Measurements from ENCODE around the gene RABGGTA. TPM values are rescaled to one million over a fixed set of nuclear protein-coding genes. Genes with fewer than 3 reads are reported as not detected.

Gene RABGGTA, protein sequence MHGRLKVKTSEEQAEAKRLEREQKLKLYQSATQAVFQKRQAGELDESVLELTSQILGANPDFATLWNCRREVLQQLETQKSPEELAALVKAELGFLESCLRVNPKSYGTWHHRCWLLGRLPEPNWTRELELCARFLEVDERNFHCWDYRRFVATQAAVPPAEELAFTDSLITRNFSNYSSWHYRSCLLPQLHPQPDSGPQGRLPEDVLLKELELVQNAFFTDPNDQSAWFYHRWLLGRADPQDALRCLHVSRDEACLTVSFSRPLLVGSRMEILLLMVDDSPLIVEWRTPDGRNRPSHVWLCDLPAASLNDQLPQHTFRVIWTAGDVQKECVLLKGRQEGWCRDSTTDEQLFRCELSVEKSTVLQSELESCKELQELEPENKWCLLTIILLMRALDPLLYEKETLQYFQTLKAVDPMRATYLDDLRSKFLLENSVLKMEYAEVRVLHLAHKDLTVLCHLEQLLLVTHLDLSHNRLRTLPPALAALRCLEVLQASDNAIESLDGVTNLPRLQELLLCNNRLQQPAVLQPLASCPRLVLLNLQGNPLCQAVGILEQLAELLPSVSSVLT
- 10 to 100 TPM; 38.5 to 41.0 TPM for total RNA-seq

DNA sequence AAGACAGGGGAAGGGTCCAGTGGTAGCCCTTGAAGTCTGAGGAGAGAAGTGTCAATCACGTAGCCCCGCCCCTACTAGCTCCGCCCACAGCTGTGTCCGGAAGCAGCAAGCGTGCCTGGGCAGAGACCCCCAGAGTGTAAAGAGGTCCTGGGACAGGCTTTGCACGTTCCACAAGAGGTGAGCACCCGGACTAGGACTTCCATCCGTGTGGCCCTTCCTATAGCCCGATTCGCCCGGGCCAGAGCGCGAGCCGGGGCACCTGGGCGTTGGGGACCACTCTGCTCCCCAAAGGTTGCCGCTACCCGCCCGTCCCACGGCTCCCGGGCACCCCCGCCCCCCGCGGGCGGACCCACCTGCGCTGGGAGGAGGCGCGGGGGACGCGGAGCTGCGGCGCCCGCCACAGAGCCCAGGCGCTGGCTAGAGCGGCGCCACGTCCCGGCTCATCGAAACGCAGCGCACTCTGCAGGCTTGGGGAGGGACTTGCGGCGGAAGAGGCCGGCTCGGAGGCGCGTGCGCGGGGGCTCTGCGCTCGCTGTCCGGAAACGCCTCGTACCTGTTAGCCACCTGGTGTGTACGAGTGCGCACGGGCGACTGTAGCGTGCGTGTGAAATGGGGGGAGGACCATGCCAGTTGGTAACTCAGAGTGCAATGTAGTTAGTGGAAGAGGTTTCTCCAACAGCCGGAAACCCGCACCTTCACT lies at the start of gene RABGGTA:
Gene RABGGTA (minus strand): TSS at position 464 of the 700 bp plus-strand sequence. CDS start 482 bp downstream, outside the sequence.

DNA sequence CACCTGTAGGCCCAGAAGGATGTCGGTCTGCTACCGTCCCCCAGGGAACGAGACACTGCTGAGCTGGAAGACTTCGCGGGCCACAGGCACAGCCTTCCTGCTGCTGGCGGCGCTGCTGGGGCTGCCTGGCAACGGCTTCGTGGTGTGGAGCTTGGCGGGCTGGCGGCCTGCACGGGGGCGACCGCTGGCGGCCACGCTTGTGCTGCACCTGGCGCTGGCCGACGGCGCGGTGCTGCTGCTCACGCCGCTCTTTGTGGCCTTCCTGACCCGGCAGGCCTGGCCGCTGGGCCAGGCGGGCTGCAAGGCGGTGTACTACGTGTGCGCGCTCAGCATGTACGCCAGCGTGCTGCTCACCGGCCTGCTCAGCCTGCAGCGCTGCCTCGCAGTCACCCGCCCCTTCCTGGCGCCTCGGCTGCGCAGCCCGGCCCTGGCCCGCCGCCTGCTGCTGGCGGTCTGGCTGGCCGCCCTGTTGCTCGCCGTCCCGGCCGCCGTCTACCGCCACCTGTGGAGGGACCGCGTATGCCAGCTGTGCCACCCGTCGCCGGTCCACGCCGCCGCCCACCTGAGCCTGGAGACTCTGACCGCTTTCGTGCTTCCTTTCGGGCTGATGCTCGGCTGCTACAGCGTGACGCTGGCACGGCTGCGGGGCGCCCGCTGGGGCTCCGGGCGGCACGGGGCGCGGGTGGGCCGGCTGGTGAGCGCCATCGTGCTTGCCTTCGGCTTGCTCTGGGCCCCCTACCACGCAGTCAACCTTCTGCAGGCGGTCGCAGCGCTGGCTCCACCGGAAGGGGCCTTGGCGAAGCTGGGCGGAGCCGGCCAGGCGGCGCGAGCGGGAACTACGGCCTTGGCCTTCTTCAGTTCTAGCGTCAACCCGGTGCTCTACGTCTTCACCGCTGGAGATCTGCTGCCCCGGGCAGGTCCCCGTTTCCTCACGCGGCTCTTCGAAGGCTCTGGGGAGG lies 39.5 kb upstream of the RABGGTA start, which contains the start of gene LTB4R:
Gene LTB4R (plus strand): TSS at position 857 of the 959 bp plus-strand sequence. CDS start 4,150 bp downstream, outside the sequence.

DNA sequence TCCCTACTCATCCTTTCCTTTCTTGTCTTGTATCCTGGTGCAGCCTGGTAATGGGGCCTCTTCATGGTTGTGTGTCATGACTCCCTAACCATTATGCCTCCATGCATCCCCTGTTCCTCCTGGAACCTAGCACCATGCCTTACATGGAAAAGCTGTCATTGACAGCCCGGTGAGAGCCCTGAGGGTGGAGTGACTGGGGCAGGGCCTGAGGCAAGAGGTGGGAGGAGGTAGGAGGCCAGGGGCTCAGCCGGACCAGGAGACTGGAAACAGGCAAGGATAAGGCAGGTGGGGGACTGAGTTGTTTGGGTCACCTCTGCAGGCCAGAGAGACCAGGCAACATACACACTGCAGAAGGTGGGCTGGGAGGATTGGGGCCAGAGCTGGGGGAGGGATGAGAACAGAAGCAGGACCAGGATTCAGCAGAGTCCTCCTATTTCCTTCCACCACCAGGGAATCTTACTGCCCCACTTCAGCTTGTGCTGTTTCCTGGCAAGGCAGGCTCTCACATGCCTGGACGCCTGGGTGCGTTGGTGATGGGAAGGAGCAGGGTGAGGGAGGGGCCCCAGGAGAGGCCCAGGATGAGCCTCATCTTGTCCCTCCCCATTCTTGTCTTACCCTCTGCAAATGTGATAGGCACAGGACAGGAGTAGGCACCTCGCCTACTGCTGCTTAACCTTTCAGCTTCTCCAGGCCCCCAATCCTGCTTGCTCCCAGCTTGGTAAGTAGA lies 38.3 kb upstream of the RABGGTA start, which contains the start of gene LTB4R2:
Gene LTB4R2 (plus strand): TSS at position 603 of the 727 bp plus-strand sequence. CDS start 525 bp downstream, outside the sequence.

DNA sequence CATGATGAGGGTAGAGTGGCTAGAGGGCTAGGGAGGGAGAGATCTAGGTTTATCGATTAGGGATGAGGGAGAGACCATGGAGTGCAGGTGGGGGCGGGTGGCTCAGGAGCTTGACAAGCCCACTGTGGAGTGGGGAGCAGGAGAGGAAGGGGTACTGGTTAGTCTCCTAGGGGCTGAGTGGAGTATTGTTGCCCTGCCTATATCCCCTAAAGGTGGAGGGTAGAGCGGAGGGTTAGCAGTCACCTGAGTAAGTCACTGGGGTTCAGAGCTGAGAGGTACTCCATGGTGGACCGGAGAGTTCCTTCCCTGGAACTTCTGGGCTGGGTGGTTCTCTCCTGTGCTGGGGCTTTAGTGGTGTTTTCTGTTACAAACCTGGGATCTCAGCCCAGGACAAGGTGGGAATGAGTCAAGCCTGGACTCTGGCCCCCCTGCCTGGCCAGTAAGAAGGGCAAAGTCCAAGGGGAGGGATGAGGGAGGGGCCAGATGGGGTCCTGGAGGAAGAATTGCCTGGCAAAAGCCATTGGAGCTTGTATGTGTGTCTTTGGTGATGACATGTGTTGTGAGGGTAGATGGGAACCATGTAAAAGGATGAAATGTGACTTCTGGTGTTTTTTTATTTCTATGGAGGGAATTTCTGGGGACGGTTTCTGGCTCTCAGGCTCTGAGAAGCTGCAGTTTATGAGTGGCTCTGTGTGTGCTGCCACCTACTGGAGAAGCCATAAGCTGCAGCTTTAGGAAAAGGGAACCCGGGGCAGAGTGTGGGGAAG lies 36.4 kb upstream of the RABGGTA start, which contains the start of gene CIDEB:
Gene CIDEB (minus strand): TSS at position 403 of the 767 bp plus-strand sequence. CDS start 119 bp downstream, at position 284.

DNA sequence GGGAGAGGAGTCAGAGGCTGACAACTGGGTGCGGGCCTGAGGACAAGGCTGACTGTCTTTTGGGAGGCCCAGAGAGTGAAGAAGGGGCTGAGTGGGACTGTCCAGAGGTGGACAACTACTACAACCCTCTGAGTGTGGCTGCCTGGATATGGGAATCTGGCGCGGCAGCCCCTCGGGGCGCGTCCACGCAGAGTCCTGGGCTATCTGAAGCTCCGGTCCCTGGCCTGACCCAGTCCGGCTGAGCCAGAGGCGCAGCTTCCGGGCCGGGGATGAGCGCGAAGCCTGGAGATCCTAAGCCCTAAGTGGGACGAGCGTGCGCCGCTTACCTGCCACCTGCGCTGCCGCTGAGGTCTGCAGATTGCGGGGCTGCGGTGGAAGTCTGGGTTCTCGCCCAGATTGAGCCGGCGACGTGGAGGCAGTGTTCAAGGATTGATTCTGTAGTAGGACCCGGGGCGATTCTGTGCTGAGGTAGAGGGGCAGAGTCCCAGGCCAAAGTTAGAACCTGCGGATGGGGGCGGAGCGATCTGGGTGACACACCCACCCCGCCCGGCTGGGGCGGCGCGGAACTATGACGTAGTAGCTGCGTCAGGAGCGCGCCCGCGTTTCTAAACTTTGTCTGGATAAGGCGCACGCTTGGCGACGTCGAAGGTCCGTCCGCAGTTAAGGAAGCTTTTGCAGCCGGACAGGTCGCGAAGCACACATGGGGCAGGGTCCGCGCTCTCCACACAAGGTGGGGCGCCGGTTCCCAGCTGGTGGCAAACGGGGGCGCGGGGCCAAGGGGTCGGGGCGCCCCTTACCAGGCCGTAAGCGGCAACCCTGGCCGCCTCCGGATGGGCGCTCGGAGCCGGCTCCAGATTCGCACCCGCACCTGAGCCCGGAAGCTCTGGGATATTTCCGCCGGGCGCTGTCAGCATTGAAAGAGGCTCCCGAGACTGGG lies 28.1 kb upstream of the RABGGTA start, which contains the start of the genes DHRS1 and NOP9:
Gene DHRS1 (minus strand): TSS at position 526 of the 937 bp plus-strand sequence. CDS start 674 bp downstream, outside the sequence.
Gene NOP9 (plus strand): TSS at position 596 of the 937 bp plus-strand sequence. CDS start 105 bp downstream, at position 701.

DNA sequence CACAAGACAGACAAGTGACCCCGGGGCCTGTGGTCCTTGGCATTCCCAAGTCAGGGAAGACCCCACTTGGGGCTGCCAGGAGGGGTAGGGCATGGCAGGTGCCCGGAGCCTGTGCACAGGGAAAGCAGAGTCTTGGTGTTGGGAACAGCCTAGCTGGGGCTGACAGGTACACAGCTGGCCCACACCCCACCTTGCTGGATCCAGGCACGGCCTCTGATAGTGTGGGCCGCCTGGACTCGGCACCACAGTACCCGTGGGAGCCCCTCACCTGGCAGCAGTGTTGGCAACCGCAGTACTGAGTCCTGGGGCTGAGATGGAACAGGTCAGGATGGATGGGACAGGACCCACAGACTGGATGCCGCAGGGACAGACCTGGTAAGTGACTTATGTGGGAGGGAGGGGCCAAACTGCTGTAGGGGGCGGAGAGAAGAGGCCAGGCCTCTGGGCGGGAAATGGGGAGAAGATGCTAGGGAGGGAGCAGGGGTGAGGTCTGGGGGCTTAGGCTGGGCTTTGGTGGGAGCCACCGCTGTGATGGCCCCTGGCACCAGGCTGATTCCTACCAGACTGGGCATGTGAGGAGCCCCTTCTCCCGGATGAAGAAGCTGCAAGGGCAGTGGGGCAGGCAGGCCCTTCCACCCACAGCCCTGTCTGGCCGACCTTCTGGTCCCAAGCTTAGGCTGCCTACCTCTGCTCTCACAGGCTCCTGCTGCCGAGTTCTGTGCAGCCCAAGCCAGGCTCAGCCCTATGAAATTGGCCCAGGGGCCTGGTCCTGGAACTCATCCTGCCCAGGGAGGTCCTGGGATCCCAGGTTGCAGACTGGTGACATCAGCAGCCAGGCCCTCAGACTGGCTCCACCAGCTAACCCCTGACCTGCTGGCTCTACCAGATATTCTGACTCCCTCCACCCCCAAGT lies 8.3 kb downstream of the RABGGTA start, which contains the start of gene TGM1:
Gene TGM1 (minus strand): TSS at position 357 of the 913 bp plus-strand sequence. CDS start 825 bp downstream, outside the sequence.

DNA sequence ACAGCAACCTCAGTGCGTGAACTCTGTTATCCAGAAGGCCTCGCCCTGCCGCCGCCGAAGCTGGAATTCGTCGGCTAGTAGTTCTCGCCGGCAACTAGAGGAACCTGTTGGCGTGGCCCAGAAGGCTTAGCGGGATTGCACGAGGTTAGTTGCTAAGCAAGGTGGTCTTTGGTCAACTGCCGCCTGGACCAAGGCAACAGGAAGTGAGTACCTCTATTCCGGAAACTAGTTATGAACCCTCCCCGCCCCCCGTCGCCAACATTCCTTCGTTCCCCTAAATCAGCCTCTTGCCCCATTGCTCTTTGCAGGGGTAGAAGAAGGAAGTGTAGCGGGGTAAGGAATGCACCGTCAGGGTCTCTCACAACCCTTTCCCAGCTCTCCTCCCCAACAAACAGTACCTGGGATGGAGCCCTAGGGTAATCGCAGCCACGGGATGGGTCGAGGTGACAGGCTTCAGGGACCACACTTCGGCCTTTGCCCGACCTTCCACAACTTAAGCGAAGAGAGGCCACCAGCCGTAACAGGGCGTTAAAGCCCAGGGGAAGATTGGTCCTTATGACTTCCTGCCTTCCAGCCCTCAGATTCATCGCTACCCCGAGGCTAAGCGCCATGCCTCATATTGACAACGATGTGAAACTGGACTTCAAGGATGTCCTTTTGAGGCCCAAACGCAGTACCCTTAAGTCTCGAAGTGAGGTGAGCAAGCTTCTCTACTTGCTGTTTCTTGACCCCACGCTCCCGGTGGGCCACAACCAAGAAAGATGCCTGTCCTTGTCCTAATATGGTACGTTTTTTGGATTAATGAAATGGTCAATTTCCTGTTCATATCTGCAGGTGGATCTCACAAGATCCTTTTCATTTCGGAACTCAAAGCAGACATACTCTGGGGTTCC lies 38.5 kb downstream of the RABGGTA start, which contains the start of gene GMPR2:
Gene GMPR2 (plus strand): TSS at position 285 of the 893 bp plus-strand sequence. CDS start 325 bp downstream, at position 610.

DNA sequence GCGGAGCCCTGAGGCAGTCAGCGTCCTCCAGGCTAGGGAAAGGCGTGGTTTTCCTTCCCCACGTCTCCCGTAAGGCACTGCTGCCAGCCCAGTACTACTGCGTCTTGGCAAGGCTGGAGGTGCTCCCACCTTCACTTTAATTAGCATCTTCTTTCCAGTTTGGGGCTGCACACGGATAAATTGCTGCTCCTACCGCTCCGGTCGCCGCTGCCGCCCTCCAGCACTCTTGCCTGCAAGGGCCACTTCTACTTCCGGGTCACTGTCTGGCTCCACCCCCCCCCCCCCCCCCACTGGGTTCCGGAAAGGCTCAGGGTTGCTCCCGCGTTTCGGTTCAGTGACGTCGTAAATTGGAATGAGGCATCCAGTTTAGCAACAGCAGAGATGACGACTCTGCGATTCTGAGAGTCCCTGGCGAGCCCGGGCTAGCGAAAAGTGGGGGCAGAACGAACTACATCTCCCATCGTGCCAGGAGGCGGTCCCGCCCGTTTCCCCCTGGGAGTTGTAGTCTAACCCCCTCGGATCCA lies 39.2 kb downstream of the RABGGTA start, which contains the start of gene NEDD8:
Gene NEDD8 (minus strand): TSS at position 247 of the 524 bp plus-strand sequence. CDS start 100 bp downstream, at position 147.

Small RNA genes within 50 kb of the gene (small RNA-seq; reads per million reads assigned to genes)
- 0 to 0.13 reads per million in 2 donors for gene MDP1

Other genes starting within 250 kb of the RABGGTA start
- gene CARMIL3, start 219.6 kb downstream of the RABGGTA start, total RNA-seq = 1 to 10 TPM in 1 of 2 donors, under 1 TPM in 1; 1.00 to 1.7 TPM
- not detected for gene CPNE6, start 200.0 kb downstream of the RABGGTA start, total RNA-seq
- 10 to 100 TPM in 1 of 2 donors, 1 to 10 TPM in 1; 9.3 to 16.7 TPM for gene PCK2, start 177.3 kb downstream of the RABGGTA start, total RNA-seq
- 10 to 100 TPM; 74.3 to 83.3 TPM for gene DCAF11, start 156.8 kb downstream of the RABGGTA start, total RNA-seq
- 1 to 10 TPM; 1.7 to 2.0 TPM for gene NRL, start 156.6 kb downstream of the RABGGTA start, total RNA-seq
- gene FITM1, start 140.9 kb downstream of the RABGGTA start, total RNA-seq = under 1 TPM in 1 of 2 donors, not detected in 1; 0.34 TPM
- 100 to 1,000 TPM; 116 TPM for gene PSME1, start 135.4 kb downstream of the RABGGTA start, total RNA-seq
- 10 to 100 TPM; 16.9 to 18.6 TPM for gene EMC9, start 130.0 kb downstream of the RABGGTA start, total RNA-seq
- gene PSME2, start 125.0 kb downstream of the RABGGTA start, total RNA-seq = 100 to 1,000 TPM; 163 to 168 TPM
- 10 to 100 TPM; 58.8 to 76.9 TPM for gene RNF31, start 124.1 kb downstream of the RABGGTA start, total RNA-seq
- 100 to 1,000 TPM; 161 to 192 TPM for gene IRF9, start 110.3 kb downstream of the RABGGTA start, total RNA-seq
- 10 to 100 TPM in 1 of 2 donors, 1 to 10 TPM in 1; 8.9 to 29.0 TPM for gene REC8, start 99.5 kb downstream of the RABGGTA start, total RNA-seq
- 10 to 100 TPM; 38.2 to 69.3 TPM for gene IPO4, start 82.8 kb downstream of the RABGGTA start, total RNA-seq
- gene TM9SF1, start 76.2 kb downstream of the RABGGTA start, total RNA-seq = 10 to 100 TPM; 57.6 to 60.9 TPM
- not detected for gene TSSK4, start 65.9 kb downstream of the RABGGTA start, total RNA-seq
- 10 to 100 TPM in 1 of 2 donors, 1 to 10 TPM in 1; 8.3 to 12.4 TPM for gene CHMP4A, start 58.1 kb downstream of the RABGGTA start, total RNA-seq
- 1 to 10 TPM; 3.3 to 7.9 TPM for gene MDP1, start 55.5 kb downstream of the RABGGTA start, total RNA-seq
- 10 to 100 TPM; 80.2 to 96.6 TPM for gene NEDD8, start 39.2 kb downstream of the RABGGTA start, total RNA-seq
- gene GMPR2, start 38.7 kb downstream of the RABGGTA start, total RNA-seq = 10 to 100 TPM; 39.9 to 64.6 TPM
- gene TINF2, start 29.0 kb downstream of the RABGGTA start, total RNA-seq = 10 to 100 TPM; 44.6 to 52.7 TPM
- gene TGM1, start 8.4 kb downstream of the RABGGTA start, total RNA-seq = under 1 TPM in 1 of 2 donors, not detected in 1; 0.34 TPM
- gene DHRS1, start 28.2 kb upstream of the RABGGTA start, total RNA-seq = 10 to 100 TPM; 11.0 to 20.3 TPM
- 10 to 100 TPM; 23.1 to 28.3 TPM for gene NOP9, start 28.3 kb upstream of the RABGGTA start, total RNA-seq
- gene CIDEB, start 36.4 kb upstream of the RABGGTA start, total RNA-seq = 1 to 10 TPM; 1.7 to 2.4 TPM
- gene LTB4R2, start 38.5 kb upstream of the RABGGTA start, total RNA-seq = 1 to 10 TPM; 3.3 to 4.5 TPM
- 1 to 10 TPM in 1 of 2 donors, under 1 TPM in 1; 1.00 to 2.1 TPM for gene LTB4R, start 39.9 kb upstream of the RABGGTA start, total RNA-seq
- gene ADCY4, start 63.5 kb upstream of the RABGGTA start, total RNA-seq = under 1 TPM; under 0.01 to 0.34 TPM
- gene RIPK3, start 68.4 kb upstream of the RABGGTA start, total RNA-seq = 1 to 10 TPM; 3.4 to 3.7 TPM
- gene NFATC4, start 96.6 kb upstream of the RABGGTA start, total RNA-seq = 10 to 100 TPM; 16.0 to 29.3 TPM
- 1 to 10 TPM; 1.0 to 1.7 TPM for gene NYNRIN, start 127.4 kb upstream of the RABGGTA start, total RNA-seq
- under 1 TPM; 0.33 to 0.34 TPM for gene CBLN3, start 158.1 kb upstream of the RABGGTA start, total RNA-seq
- 10 to 100 TPM; 42.3 to 46.5 TPM for gene KHNYN, start 158.4 kb upstream of the RABGGTA start, total RNA-seq
- gene SDR39U1, start 171.2 kb upstream of the RABGGTA start, total RNA-seq = 10 to 100 TPM in 1 of 2 donors, 1 to 10 TPM in 1; 7.3 to 15.5 TPM
- gene CMA1, start 236.7 kb upstream of the RABGGTA start, total RNA-seq = not detected

All from melanocyte of skin (primary cell).